A673 (cell line): Measurements from ENCODE around the gene CPLX3. TPM values are rescaled to one million over a fixed set of nuclear protein-coding genes. Genes with fewer than 3 reads are reported as not detected.

Experiments used
- BruUV-seq: library from RNA; stranded (reverse); fragments of 400-500 nt; replicated peaks from 2 replicates; lab custom pipeline; 2021; lab: Mats Ljungman, UMichigan
- CTCF ChIA-PET: fragments of 300-600 bp; sonication (Branson Sonifier 250); formaldehyde crosslinking; loops from one replicate; lab custom pipeline; 2022; ENCODE audit warnings: antibody characterized with exemption; lab: Charles Lee
- POLR2A ChIA-PET: fragments of 300-600 bp; sonication (Branson Sonifier 250); formaldehyde crosslinking; loops from one replicate; lab custom pipeline; 2022; ENCODE audit warnings: antibody characterized with exemption; ENCODE audit not compliant: low non-redundant PET; lab: Charles Lee
- DNase-seq: peaks from one replicate; pipeline ENCODE4 v3.0.0-alpha.2; 2015; ENCODE audit warnings: low spot score
- H3K27ac ChIP-seq: fragments of 200-600 bp; sonication (generic); 2 replicates; pipeline ENCODE4 v1.5.1; 2016; ENCODE audit warnings: mixed run types, low read depth, mild to moderate bottlenecking, mixed read lengths, antibody characterized with exemption, low read length; ENCODE audit not compliant: poor library complexity, severe bottlenecking
- H3K27me3 ChIP-seq: fragments of 200-600 bp; sonication (generic); replicated peaks from 2 replicates; pipeline ENCODE4 v1.6.1; 2017; ENCODE audit warnings: mixed run types, low read depth, mild to moderate bottlenecking, mixed read lengths, antibody characterized with exemption, low read length; ENCODE audit not compliant: insufficient read depth, poor library complexity
- H3K36me3 ChIP-seq: fragments of 200-600 bp; sonication (generic); 2 replicates; pipeline ENCODE4 v1.6.1; 2016; ENCODE audit warnings: mixed run types, mild to moderate bottlenecking, mixed read lengths, antibody characterized with exemption, low read length; ENCODE audit not compliant: insufficient read depth, poor library complexity, severe bottlenecking
- H3K4me1 ChIP-seq: fragments of 200-600 bp; sonication (generic); 2 replicates; pipeline ENCODE4 v1.6.1; 2017; ENCODE audit warnings: mixed run types, mild to moderate bottlenecking, mixed read lengths, antibody characterized with exemption, low read length; ENCODE audit not compliant: insufficient read depth, poor library complexity, severe bottlenecking
- H3K4me3 ChIP-seq: fragments of 200-600 bp; sonication (generic); 2 replicates; pipeline ENCODE4 v1.5.1; 2016; ENCODE audit warnings: low read depth, mixed run types, mild to moderate bottlenecking, mixed read lengths, low read length; ENCODE audit not compliant: poor library complexity, severe bottlenecking
- H3K9me3 ChIP-seq: fragments of 200-600 bp; sonication (generic); 2 replicates; pipeline ENCODE4 v1.6.1; 2016; ENCODE audit warnings: mixed run types, low read depth, mild to moderate bottlenecking, mixed read lengths, antibody characterized with exemption, low read length; ENCODE audit not compliant: poor library complexity, severe bottlenecking
- CTCF ChIP-seq: fragments of 300-800, 200-600 bp; sonication (generic); conservative IDR thresholded peaks from 2 replicates; pipeline ENCODE4 v1.5.1; 2017; ENCODE audit warnings: low read depth, mild to moderate bottlenecking, antibody characterized with exemption, low read length, moderate library complexity, mixed read lengths
- EZH2 ChIP-seq: fragments of 200-600 bp; sonication (generic); IDR thresholded peaks from 2 replicates; pipeline ENCODE4 v1.6.1; 2017; ENCODE audit warnings: borderline replicate concordance, low read depth, mild to moderate bottlenecking, mixed read lengths, antibody characterized with exemption, low read length; ENCODE audit not compliant: poor library complexity, severe bottlenecking
- intact Hi-C: fragments of 100-400 bp; cut with micrococcal nuclease; formaldehyde crosslinking; loops from one replicate; pipeline ENCODE4 v1.10.0; 2022; ENCODE audit not compliant: unreplicated experiment
- total RNA-seq: library from RNA; stranded (reverse); gene quantifications from 2 replicates; pipeline ENCODE4 v1.2.3, GENCODE V29; 2021

CPLX3 gene
- total RNA-seq, 1 experiment from 2014 or later, result 0.17 TPM

DNA sequence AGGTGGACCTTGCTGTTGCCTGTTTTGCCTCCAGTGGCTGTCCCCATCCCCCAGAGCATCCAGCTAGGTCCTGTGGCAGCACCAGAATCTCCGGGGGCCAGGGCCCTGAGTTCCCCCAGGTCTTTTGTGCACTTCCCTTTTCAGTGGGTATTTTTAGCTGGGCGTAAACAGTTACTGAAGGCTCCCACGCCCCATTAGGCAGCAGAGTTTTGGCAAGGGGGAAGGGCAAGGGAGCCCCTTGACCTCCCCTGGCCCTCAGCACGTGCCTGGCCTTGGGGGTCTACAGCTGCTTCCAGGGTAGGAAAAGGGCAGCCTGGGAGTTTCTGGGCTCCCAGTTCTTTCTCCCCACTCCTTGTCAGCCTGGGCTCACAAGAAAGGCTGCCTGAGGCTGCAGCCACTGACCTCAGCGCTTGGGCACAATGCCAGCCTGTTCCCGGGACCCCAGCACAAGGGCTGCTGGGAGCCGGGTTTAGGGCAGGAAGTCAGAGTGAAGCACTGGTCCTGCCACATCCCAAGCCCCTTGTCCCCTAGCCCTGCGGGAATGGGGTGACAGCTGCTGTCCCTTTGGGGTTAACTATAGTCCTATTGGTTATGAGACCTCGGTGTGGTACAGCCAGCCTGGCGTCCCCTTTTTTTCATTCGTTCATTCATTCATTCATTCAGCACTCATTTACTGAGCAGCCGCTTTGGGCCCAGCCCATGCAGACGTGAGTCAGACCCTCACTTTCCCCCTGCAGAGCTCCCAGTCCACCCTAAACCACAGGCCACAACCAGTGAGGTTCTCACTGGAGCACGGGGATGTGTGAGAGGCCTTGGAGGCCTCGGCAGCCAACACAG, 36.1 kb upstream of the CPLX3 start:
- Histone ChIP-seq H3K27ac (peak overlapping the region; percentile 42), H3K9me3 (no peaks in the 10 kb centered on the region), H3K4me3 (no peak overlapping the region), H3K36me3 (peaks cover 8% of the 10 kb centered on the region), H3K27me3 (no peaks in the 10 kb centered on the region), H3K4me1 (peaks cover 46% of the 10 kb centered on the region)
- no TSS peak for BruUV-seq
- intact Hi-C loops, result no loop called here
- ChIA-PET CTCF (no interaction called here), POLR2A (no interaction called here)
- DNase-seq, result no peak
- no peak for TF ChIP-seq CTCF
- no peak for TF ChIP-seq EZH2

- peaks cover 8% of the 10 kb centered on the region for H3K36me3 ChIP-seq
- intact Hi-C loops, result no loop called here
- TF ChIP-seq EZH2 (no peak), CTCF (no peak)
- H3K27ac ChIP-seq, result peak overlapping the region; percentile 42
- no peak overlapping the region for H3K4me3 ChIP-seq
- DNase-seq, result no peak
- H3K4me1 ChIP-seq, result peaks cover 46% of the 10 kb centered on the region
- ChIA-PET POLR2A (no interaction called here), CTCF (no interaction called here)
- no peaks in the 10 kb centered on the region for H3K9me3 ChIP-seq
- H3K27me3 ChIP-seq, result no peaks in the 10 kb centered on the region
- BruUV-seq, result no TSS peak
Observed at GRCh38 chr15:74791007-74791406, 35.4 kb upstream of the CPLX3 start.

DNA sequence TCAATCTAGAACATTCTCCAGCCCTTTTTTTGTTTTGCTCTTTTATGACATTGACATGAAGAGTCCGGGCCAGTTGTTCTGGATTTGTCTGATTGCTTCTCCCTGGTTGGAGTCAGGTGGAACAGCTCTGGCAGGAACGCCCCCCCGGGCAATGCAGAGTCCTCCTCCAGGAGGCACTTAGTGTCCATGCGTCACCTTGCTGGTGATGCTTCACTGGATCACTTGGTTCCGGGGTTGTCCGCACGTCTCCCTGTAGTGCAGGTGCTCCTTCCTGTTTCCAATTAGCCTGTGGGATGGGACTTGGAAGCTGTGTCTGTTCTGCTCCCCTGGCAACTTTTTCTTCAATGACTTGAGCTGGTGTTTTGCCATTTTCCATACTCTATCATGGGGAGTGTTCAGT, 34.8 kb upstream of the CPLX3 start:
- no peak for TF ChIP-seq EZH2
- TF ChIP-seq CTCF, result no peak
- H3K9me3 ChIP-seq, result no peaks in the 10 kb centered on the region
- no peak overlapping the region for H3K4me3 ChIP-seq
- CTCF ChIA-PET, result no interaction called here
- POLR2A ChIA-PET, result no interaction called here
- H3K4me1 ChIP-seq, result peaks cover 41% of the 10 kb centered on the region
- no peak overlapping the region for H3K27ac ChIP-seq
- DNase-seq, result no peak
- intact Hi-C loops, result no loop called here
- H3K27me3 ChIP-seq, result no peaks in the 10 kb centered on the region
- no TSS peak for BruUV-seq
- peaks cover 8% of the 10 kb centered on the region for H3K36me3 ChIP-seq
